Tibial nerve (tissue), 3 donors: ENCODE results near the gene OXSM.

Experiments
- CTCF ChIP-seq, 5 experiments: fragments of 200-600 bp in 3 of 5; fragments of 450-650 bp in 2 of 5; sonication (generic) in 3 of 5; IDR thresholded peaks; one replicate each; pipeline ENCODE4 v1.5.1; 2016 to 2019; ENCODE audit warnings: antibody characterized with exemption in 5 of 5, mild to moderate bottlenecking in 3 of 5, moderate library complexity in 2 of 5
- POLR2A ChIP-seq, 2 donors: fragments of 450-650 bp; IDR thresholded peaks; one replicate each; pipeline ENCODE4 v1.6.1; 2017; ENCODE audit warnings: antibody characterized with exemption in 2 of 2, mild to moderate bottlenecking in 2 of 2, moderate library complexity in 2 of 2

- no peak for TF ChIP-seq CTCF (IDR thresholded peaks at IDR 0.05)
- no peak for TF ChIP-seq POLR2A (IDR thresholded peaks at IDR 0.05)
Observed at GRCh38 chr3:25831578-25831977, 41.7 kb downstream of the OXSM start.
